Skeletal muscle tissue (tissue), 4 donors: Measurements from ENCODE around the gene ARHGAP15. TPM values are rescaled to one million over a fixed set of nuclear protein-coding genes. Genes with fewer than 3 reads are reported as not detected.

Experiments used
- H3K27ac ChIP-seq: one replicate; pipeline ENCODE4 v1.7.0; 2013; ENCODE audit warnings: mild to moderate bottlenecking, low read depth, low read length, inconsistent platforms
- H3K27me3 ChIP-seq, 3 donors: one replicate each; pipeline ENCODE4 v1.7.0; 2013; ENCODE audit warnings: low read length in 3 of 3; ENCODE audit not compliant: control insufficient read depth in 3 of 3, insufficient read depth in 3 of 3
- H3K36me3 ChIP-seq, 3 donors: one replicate each; pipeline ENCODE4 v1.7.0; 2013; ENCODE audit warnings: low read length in 3 of 3; ENCODE audit not compliant: control insufficient read depth in 3 of 3, insufficient read depth in 3 of 3
- H3K4me1 ChIP-seq, 3 donors: one replicate each; pipeline ENCODE4 v1.7.0; 2013; ENCODE audit warnings: low read length in 3 of 3, mild to moderate bottlenecking in 3 of 3; ENCODE audit not compliant: control insufficient read depth in 3 of 3, insufficient read depth in 3 of 3
- H3K4me3 ChIP-seq, 3 donors: one replicate each; pipeline ENCODE4 v1.7.0; 2013; ENCODE audit warnings: low read length in 3 of 3
- H3K9ac ChIP-seq, 3 donors: one replicate each; pipeline ENCODE4 v1.7.0; 2013; ENCODE audit warnings: low read length in 3 of 3, mild to moderate bottlenecking in 3 of 3, moderate library complexity in 2 of 3, low read depth in 1 of 3
- H3K9me3 ChIP-seq, 3 donors: one replicate each; pipeline ENCODE4 v1.7.0; 2013; ENCODE audit warnings: low read length in 3 of 3; ENCODE audit not compliant: control insufficient read depth in 3 of 3
- total RNA-seq: library from RNA; depleted of rRNA; stranded (reverse); fragments of >200 nt; gene quantifications from one replicate; pipeline ENCODE4 v1.2.3, GENCODE V29; 2014
- donor health status: Osteomylitis.

The ARHGAP15 gene
- total RNA-seq, 1 donor from 2014 or later, result 33.9 TPM

GRCh38 chr2:143284087-143284675 lies 155.0 kb downstream of the ARHGAP15 start:
- H3K4me1 ChIP-seq, result no peaks in the 10 kb centered on the region
- H3K9me3 ChIP-seq, result no peaks in the 10 kb centered on the region
- no peaks in the 10 kb centered on the region for H3K36me3 ChIP-seq
- no peak overlapping the region for H3K4me3 ChIP-seq
- H3K27ac ChIP-seq, result no peak overlapping the region
- H3K9ac ChIP-seq, result no peak overlapping the region
- H3K27me3 ChIP-seq, result no peaks in the 10 kb centered on the region

GRCh38 chr2:143289025-143289424 lies 159.8 kb downstream of the ARHGAP15 start:
- Histone ChIP-seq H3K27ac (no peak overlapping the region), H3K9me3 (no peaks in the 10 kb centered on the region), H3K36me3 (no peaks in the 10 kb centered on the region), H3K4me1 (no peaks in the 10 kb centered on the region), H3K27me3 (no peaks in the 10 kb centered on the region), H3K4me3 (no peak overlapping the region), H3K9ac (no peak overlapping the region)

GRCh38 chr2:143290221-143290620 lies 161.0 kb downstream of the ARHGAP15 start:
- Histone ChIP-seq H3K4me1 (no peaks in the 10 kb centered on the region), H3K9ac (no peak overlapping the region), H3K36me3 (no peaks in the 10 kb centered on the region), H3K9me3 (no peaks in the 10 kb centered on the region), H3K4me3 (no peak overlapping the region), H3K27me3 (no peaks in the 10 kb centered on the region), H3K27ac (no peak overlapping the region)

GRCh38 chr2:143294068-143294467 lies 164.8 kb downstream of the ARHGAP15 start:
- H3K27me3 ChIP-seq, result no peaks in the 10 kb centered on the region
- no peaks in the 10 kb centered on the region for H3K9me3 ChIP-seq
- no peaks in the 10 kb centered on the region for H3K36me3 ChIP-seq
- no peak overlapping the region for H3K9ac ChIP-seq
- H3K27ac ChIP-seq, result no peak overlapping the region
- H3K4me3 ChIP-seq, result no peak overlapping the region
- H3K4me1 ChIP-seq, result no peaks in the 10 kb centered on the region

GRCh38 chr2:143296089-143296488 lies 166.9 kb downstream of the ARHGAP15 start:
- H3K27me3 ChIP-seq, result no peaks in the 10 kb centered on the region
- no peak overlapping the region for H3K9ac ChIP-seq
- H3K4me1 ChIP-seq, result no peaks in the 10 kb centered on the region
- H3K36me3 ChIP-seq, result no peaks in the 10 kb centered on the region
- H3K27ac ChIP-seq, result no peak overlapping the region
- no peaks in the 10 kb centered on the region for H3K9me3 ChIP-seq
- H3K4me3 ChIP-seq, result no peak overlapping the region

- Histone ChIP-seq H3K4me3 (no peak overlapping the region), H3K9ac (no peak overlapping the region), H3K9me3 (no peaks in the 10 kb centered on the region), H3K27me3 (no peaks in the 10 kb centered on the region), H3K4me1 (no peaks in the 10 kb centered on the region), H3K36me3 (no peaks in the 10 kb centered on the region), H3K27ac (no peak overlapping the region)
These were observed 168.0 kb downstream of the ARHGAP15 start for GRCh38 chr2:143297182-143297581.

GRCh38 chr2:143300536-143300935 lies 171.3 kb downstream of the ARHGAP15 start:
- no peak overlapping the region for H3K27ac ChIP-seq
- no peak overlapping the region for H3K4me3 ChIP-seq
- no peaks in the 10 kb centered on the region for H3K4me1 ChIP-seq
- no peak overlapping the region for H3K9ac ChIP-seq
- no peaks in the 10 kb centered on the region for H3K27me3 ChIP-seq
- H3K36me3 ChIP-seq, result no peaks in the 10 kb centered on the region
- H3K9me3 ChIP-seq, result no peaks in the 10 kb centered on the region

- no peak overlapping the region for H3K4me3 ChIP-seq
- H3K27me3 ChIP-seq, result no peaks in the 10 kb centered on the region
- no peak overlapping the region for H3K27ac ChIP-seq
These were observed 182.2 kb downstream of the ARHGAP15 start for GRCh38 chr2:143311426-143311825.

GRCh38 chr2:143312441-143312840 lies 183.2 kb downstream of the ARHGAP15 start:
- H3K27ac ChIP-seq, result no peak overlapping the region
- H3K9ac ChIP-seq, result no peak overlapping the region
- no peaks in the 10 kb centered on the region for H3K4me1 ChIP-seq
- no peaks in the 10 kb centered on the region for H3K36me3 ChIP-seq
- no peaks in the 10 kb centered on the region for H3K27me3 ChIP-seq
- no peaks in the 10 kb centered on the region for H3K9me3 ChIP-seq
- no peak overlapping the region for H3K4me3 ChIP-seq

More at GRCh38 chr2:143311426-143311825, 182.2 kb downstream of the ARHGAP15 start:
- no peak overlapping the region for H3K9ac ChIP-seq
- no peaks in the 10 kb centered on the region for H3K9me3 ChIP-seq
- no peaks in the 10 kb centered on the region for H3K4me1 ChIP-seq
- no peaks in the 10 kb centered on the region for H3K36me3 ChIP-seq

GRCh38 chr2:143313861-143314260 lies 184.6 kb downstream of the ARHGAP15 start:
- Histone ChIP-seq H3K4me3 (no peak overlapping the region), H3K27ac (no peak overlapping the region), H3K4me1 (no peaks in the 10 kb centered on the region), H3K27me3 (no peaks in the 10 kb centered on the region), H3K9ac (no peak overlapping the region), H3K36me3 (no peaks in the 10 kb centered on the region), H3K9me3 (no peaks in the 10 kb centered on the region)
